Measurements from ENCODE around the gene LPAR1.

- TF ChIP-seq CTCF (IDR thresholded peaks at IDR 0.05) (no peak), EZH2 (IDR thresholded peaks at IDR 0.05; ENCODE audit: borderline replicate concordance, insufficient read depth, low read depth, low read length, poor library complexity, severe bottlenecking) (no peak)
Measured at GRCh38 chr9:111036946-111037345, 1.3 kb downstream of the LPAR1 start.

All from B cell (primary cell).